ENCODE measurements around the gene POLR2C. TPM values are rescaled to one million over a fixed set of nuclear protein-coding genes. Genes with fewer than 3 reads are reported as not detected.
"Not testable (repeated sequence)": the region's sequence is repeated elsewhere in the genome, so short reads cannot be mapped to it uniquely, and the experiment has no call there.

POLR2C gene
- total and polyA plus RNA-seq, 4 donors, result 60.6 to 81.8 (median 74.1) TPM

DNA sequence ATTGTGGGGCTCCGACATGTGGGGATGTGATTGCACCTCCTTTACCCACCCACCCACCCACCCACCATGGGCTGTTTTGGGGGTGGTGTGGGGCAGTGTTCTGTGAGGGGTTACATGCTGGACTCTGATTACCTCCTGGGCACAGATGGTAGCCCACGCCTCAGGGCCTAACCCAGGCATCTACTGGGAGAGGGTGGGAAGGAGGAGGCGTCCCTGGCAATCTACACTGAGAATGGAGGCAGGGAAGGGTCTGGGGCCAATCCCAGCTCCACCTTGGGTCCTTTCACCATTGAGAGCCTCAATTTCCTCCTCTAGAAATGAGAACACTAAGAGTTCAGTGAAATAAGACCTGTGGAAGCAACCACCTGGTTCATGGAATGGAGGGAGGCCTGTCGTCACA, 35.6 kb downstream of the POLR2C start:
- Histone ChIP-seq H3K4me1 (ENCODE audit: control insufficient read depth, insufficient read depth, low read length) (peaks cover 4% of the 10 kb centered on the region), H3K4me3 (ENCODE audit: low read depth, low read length) (no peak overlapping the region), H3K27ac (ENCODE audit: low read depth, low read length) (no peak overlapping the region), H3K27me3 (ENCODE audit: control insufficient read depth, insufficient read depth, low read length) (peaks cover 4% of the 10 kb centered on the region), H3K9me3 (ENCODE audit: control insufficient read depth, insufficient read depth, low read length) (no peaks in the 10 kb centered on the region), H3K36me3 (ENCODE audit: control insufficient read depth, insufficient read depth, low read length) (no peaks in the 10 kb centered on the region)
- WGBS (ENCODE audit: insufficient coverage), result 100% methylated on average over 2 of the region's 4 CpGs
- DNase-seq (ENCODE audit: low read depth in 4 of 6, low spot score in 6 of 6), result no peak

GRCh38 chr16:57499941-57500340, 37.5 kb downstream of the POLR2C start:
- not testable (repeated sequence) for H3K27ac ChIP-seq (ENCODE audit: low read depth, low read length); H3K9me3 ChIP-seq (ENCODE audit: control insufficient read depth, insufficient read depth, low read length); DNase-seq (ENCODE audit: low read depth in 4 of 6, low spot score in 6 of 6); H3K27me3 ChIP-seq (ENCODE audit: control insufficient read depth, insufficient read depth, low read length); H3K4me3 ChIP-seq (ENCODE audit: low read depth, low read length); H3K36me3 ChIP-seq (ENCODE audit: control insufficient read depth, insufficient read depth, low read length)
- H3K4me1 ChIP-seq (ENCODE audit: control insufficient read depth, insufficient read depth, low read length), result peaks cover 15% of the 10 kb centered on the region
- WGBS (ENCODE audit: insufficient coverage), result 92% methylated on average over 10 of the region's 11 CpGs

DNA sequence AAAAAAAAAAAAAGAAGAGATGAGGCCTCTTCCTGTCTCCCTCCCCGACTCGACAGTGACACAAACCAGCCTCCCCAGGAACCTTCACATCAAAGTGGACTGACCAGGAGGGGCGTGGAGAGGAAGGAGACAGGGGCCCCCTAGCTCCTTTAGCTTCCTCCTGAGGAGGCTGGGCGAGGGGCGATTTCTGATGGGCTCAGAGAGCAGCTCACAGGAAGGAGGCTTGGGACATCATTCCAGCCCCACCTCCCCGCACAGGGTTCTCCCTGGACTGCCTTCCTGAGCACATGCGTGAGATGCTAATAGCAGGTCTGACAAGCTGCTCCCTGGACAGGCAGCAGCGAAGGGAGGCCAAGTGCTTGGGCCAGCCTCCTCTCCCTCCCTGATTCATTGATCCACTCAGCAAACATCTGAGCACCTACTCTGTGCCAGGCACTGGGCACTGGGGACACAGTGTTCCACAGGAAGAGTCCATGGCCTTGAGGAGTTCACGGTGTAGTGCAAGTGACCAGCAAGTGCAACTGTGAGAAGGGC, 38.2 kb downstream of the POLR2C start:
- H3K9me3 ChIP-seq (ENCODE audit: control insufficient read depth, insufficient read depth, low read length), result no peaks in the 10 kb centered on the region

DNA sequence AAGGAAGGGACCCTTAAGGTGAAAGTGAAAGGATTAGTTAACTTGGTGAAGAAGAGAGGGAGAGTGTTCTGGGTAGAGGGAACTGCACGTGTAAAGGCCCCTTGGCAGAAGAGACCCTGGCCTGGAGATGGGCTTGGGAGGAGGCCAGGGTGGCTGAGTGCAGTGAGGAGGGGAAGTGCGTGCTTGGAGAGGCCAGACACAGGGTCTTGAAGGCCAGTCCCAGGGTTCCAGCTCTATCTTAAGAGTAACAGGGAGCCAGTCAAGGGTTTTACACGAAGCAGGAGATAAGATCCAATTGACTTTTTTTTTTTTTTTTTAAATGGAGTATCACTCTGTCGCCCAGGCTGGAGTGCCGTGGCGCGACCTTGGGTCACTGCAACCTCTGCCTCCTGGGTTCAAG, 39.0 kb downstream of the POLR2C start:
- WGBS (ENCODE audit: insufficient coverage), result 81% methylated on average over 7 of the region's 7 CpGs
- Histone ChIP-seq H3K9me3 (ENCODE audit: control insufficient read depth, insufficient read depth, low read length) (no peaks in the 10 kb centered on the region), H3K4me3 (ENCODE audit: low read depth, low read length) (no peak overlapping the region), H3K27me3 (ENCODE audit: control insufficient read depth, insufficient read depth, low read length) (peaks cover 4% of the 10 kb centered on the region), H3K36me3 (ENCODE audit: control insufficient read depth, insufficient read depth, low read length) (no peaks in the 10 kb centered on the region), H3K27ac (ENCODE audit: low read depth, low read length) (no peak overlapping the region), H3K4me1 (ENCODE audit: control insufficient read depth, insufficient read depth, low read length) (peaks cover 15% of the 10 kb centered on the region)
- no peak for DNase-seq (ENCODE audit: low read depth in 4 of 6, low spot score in 6 of 6)

More for the DNA sequence above, 38.2 kb downstream of the POLR2C start:
- Histone ChIP-seq H3K36me3 (ENCODE audit: control insufficient read depth, insufficient read depth, low read length) (no peaks in the 10 kb centered on the region), H3K4me1 (ENCODE audit: control insufficient read depth, insufficient read depth, low read length) (peaks cover 15% of the 10 kb centered on the region), H3K27me3 (ENCODE audit: control insufficient read depth, insufficient read depth, low read length) (peaks cover 4% of the 10 kb centered on the region), H3K27ac (ENCODE audit: low read depth, low read length) (no peak overlapping the region), H3K4me3 (ENCODE audit: low read depth, low read length) (no peak overlapping the region)
- DNase-seq (ENCODE audit: low read depth in 4 of 6, low spot score in 6 of 6), result no peak
- WGBS (ENCODE audit: insufficient coverage), result 59% methylated on average over 6 of the region's 9 CpGs

GRCh38 chr16:57502048-57502775, 39.7 kb downstream of the POLR2C start:
- Histone ChIP-seq H3K4me1 (ENCODE audit: control insufficient read depth, insufficient read depth, low read length) (peaks cover 14% of the 10 kb centered on the region), H3K9me3 (ENCODE audit: control insufficient read depth, insufficient read depth, low read length) (no peaks in the 10 kb centered on the region), H3K27me3 (ENCODE audit: control insufficient read depth, insufficient read depth, low read length) (peaks cover 4% of the 10 kb centered on the region), H3K4me3 (ENCODE audit: low read depth, low read length) (no peak overlapping the region), H3K36me3 (ENCODE audit: control insufficient read depth, insufficient read depth, low read length) (no peaks in the 10 kb centered on the region), H3K27ac (ENCODE audit: low read depth, low read length) (no peak overlapping the region)
- DNase-seq (ENCODE audit: low read depth in 4 of 6, low spot score in 6 of 6), result no peak
- WGBS (ENCODE audit: insufficient coverage), result 67% methylated on average over 7 of the region's 12 CpGs

DNA sequence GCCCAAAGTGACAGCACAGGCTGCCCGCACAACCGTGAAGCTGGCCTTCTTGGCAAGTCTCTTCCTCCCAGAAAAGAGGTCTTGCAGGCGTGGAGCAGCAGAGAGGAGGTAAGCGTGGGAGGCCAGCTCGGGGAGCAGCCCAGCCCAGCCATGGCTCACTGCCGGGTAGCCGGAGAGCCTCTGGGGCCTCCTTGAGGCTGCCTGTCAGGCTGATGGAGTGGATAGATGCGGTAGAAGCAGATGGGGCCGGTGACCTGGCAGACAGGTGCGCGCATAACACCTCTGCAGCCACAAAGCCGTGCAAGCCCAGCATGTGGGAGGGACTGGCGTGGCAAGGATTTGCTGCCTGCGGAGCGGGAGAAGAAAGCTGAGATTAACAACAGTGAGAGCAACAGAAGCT, 40.9 kb downstream of the POLR2C start:
- Histone ChIP-seq H3K27ac (ENCODE audit: low read depth, low read length) (no peak overlapping the region), H3K4me3 (ENCODE audit: low read depth, low read length) (no peak overlapping the region), H3K27me3 (ENCODE audit: control insufficient read depth, insufficient read depth, low read length) (peaks cover 4% of the 10 kb centered on the region), H3K36me3 (ENCODE audit: control insufficient read depth, insufficient read depth, low read length) (no peaks in the 10 kb centered on the region), H3K9me3 (ENCODE audit: control insufficient read depth, insufficient read depth, low read length) (no peaks in the 10 kb centered on the region), H3K4me1 (ENCODE audit: control insufficient read depth, insufficient read depth, low read length) (peaks cover 25% of the 10 kb centered on the region)
- no peak for DNase-seq (ENCODE audit: low read depth in 4 of 6, low spot score in 6 of 6)
- 46% methylated on average over 15 of the region's 15 CpGs for WGBS (ENCODE audit: insufficient coverage)

- H3K4me1 ChIP-seq (ENCODE audit: control insufficient read depth, insufficient read depth, low read length), result peaks cover 27% of the 10 kb centered on the region
- WGBS (ENCODE audit: insufficient coverage), result 66% methylated on average over 3 of the region's 6 CpGs
- peaks cover 4% of the 10 kb centered on the region for H3K27me3 ChIP-seq (ENCODE audit: control insufficient read depth, insufficient read depth, low read length)
- H3K4me3 ChIP-seq (ENCODE audit: low read depth, low read length), result no peak overlapping the region
- no peak overlapping the region for H3K27ac ChIP-seq (ENCODE audit: low read depth, low read length)
- H3K36me3 ChIP-seq (ENCODE audit: control insufficient read depth, insufficient read depth, low read length), result no peaks in the 10 kb centered on the region
- no peak for DNase-seq (ENCODE audit: low read depth in 4 of 6, low spot score in 6 of 6)
- H3K9me3 ChIP-seq (ENCODE audit: control insufficient read depth, insufficient read depth, low read length), result no peaks in the 10 kb centered on the region
Observed at GRCh38 chr16:57504001-57504400, 41.5 kb downstream of the POLR2C start.

DNA sequence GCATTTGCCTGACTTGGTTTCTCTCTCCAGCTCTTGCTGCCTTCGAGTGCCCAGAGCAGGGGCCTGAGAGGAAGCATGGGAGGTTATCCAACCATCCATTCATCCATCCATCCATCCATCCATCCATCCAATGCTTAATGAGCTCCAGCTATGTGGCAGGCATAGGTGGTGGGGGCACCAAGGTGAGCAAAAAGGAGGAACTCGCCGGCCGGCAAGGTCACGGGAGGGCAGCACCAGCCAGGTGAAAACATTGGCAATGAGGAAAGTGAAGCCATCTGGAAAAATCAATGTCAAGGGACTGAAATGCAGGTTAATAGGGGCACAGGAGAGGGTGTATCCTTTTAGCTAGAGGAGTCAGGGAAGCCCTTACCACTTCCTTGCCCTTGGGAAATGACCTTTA, 42.0 kb downstream of the POLR2C start:
- Histone ChIP-seq H3K27me3 (ENCODE audit: control insufficient read depth, insufficient read depth, low read length) (peaks cover 4% of the 10 kb centered on the region), H3K4me1 (ENCODE audit: control insufficient read depth, insufficient read depth, low read length) (peaks cover 30% of the 10 kb centered on the region), H3K27ac (ENCODE audit: low read depth, low read length) (no peak overlapping the region), H3K9me3 (ENCODE audit: control insufficient read depth, insufficient read depth, low read length) (no peaks in the 10 kb centered on the region), H3K36me3 (ENCODE audit: control insufficient read depth, insufficient read depth, low read length) (no peaks in the 10 kb centered on the region), H3K4me3 (ENCODE audit: low read depth, low read length) (no peak overlapping the region)
- no peak for DNase-seq (ENCODE audit: low read depth in 4 of 6, low spot score in 6 of 6)
- 76% methylated on average over 4 of the region's 5 CpGs for WGBS (ENCODE audit: insufficient coverage)

DNA sequence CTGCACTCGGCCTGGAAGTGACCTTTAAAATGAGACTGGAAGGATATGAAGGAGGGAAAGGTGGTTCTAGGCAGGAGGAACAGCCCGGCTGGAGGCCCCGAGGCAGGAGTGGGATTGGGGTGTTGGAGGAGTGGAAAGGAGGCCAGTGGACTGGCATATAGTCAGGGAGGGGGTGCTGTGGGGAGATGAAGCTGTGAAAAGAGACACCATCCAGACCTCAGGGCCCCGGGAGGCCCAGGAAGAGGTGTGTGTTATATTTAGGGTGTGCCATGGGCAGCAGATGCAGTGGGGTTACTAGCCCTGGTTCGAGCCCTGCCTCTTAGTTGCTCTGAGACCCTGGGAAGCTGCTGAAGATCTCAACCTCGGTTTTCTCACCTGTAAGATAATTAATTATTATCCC, 42.7 kb downstream of the POLR2C start:
- 78% methylated on average over 4 of the region's 6 CpGs for WGBS (ENCODE audit: insufficient coverage)
- H3K4me3 ChIP-seq (ENCODE audit: low read depth, low read length), result no peak overlapping the region
- peaks cover 32% of the 10 kb centered on the region for H3K4me1 ChIP-seq (ENCODE audit: control insufficient read depth, insufficient read depth, low read length)

More for the DNA sequence above, 42.7 kb downstream of the POLR2C start:
- no peak overlapping the region for H3K27ac ChIP-seq (ENCODE audit: low read depth, low read length)
- peaks cover 4% of the 10 kb centered on the region for H3K27me3 ChIP-seq (ENCODE audit: control insufficient read depth, insufficient read depth, low read length)
- H3K36me3 ChIP-seq (ENCODE audit: control insufficient read depth, insufficient read depth, low read length), result no peaks in the 10 kb centered on the region
- DNase-seq (ENCODE audit: low read depth in 4 of 6, low spot score in 6 of 6), result no peak
- H3K9me3 ChIP-seq (ENCODE audit: control insufficient read depth, insufficient read depth, low read length), result no peaks in the 10 kb centered on the region
